TTC549 (cell line): Measurements from ENCODE around the gene SCN8A.
"Not testable (repeated sequence)": the region's sequence is repeated elsewhere in the genome, so short reads cannot be mapped to it uniquely, and the experiment has no call there.

Experiments used
- FAIRE-seq: peaks from 2 replicates; lab custom pipeline; 2012; peaks lifted over from hg19 to GRCh38; lab: Jason Lieb, UNC

The SCN8A gene

GRCh38 chr12:51818086-51818485 is 227.1 kb downstream of the SCN8A start:
- FAIRE-seq: no peak

GRCh38 chr12:51818566-51819300 is 227.7 kb downstream of the SCN8A start:
- no peak for FAIRE-seq

GRCh38 chr12:51819736-51820525 is 228.9 kb downstream of the SCN8A start:
- FAIRE-seq: no peak

- FAIRE-seq: no peak
These were observed 229.8 kb downstream of the SCN8A start for GRCh38 chr12:51820526-51821439.

GRCh38 chr12:51821440-51822260 is 230.6 kb downstream of the SCN8A start:
- no peak for FAIRE-seq

- FAIRE-seq: no peak
These were observed 231.2 kb downstream of the SCN8A start for GRCh38 chr12:51822261-51822616.

- FAIRE-seq: no peak
These were observed 231.9 kb downstream of the SCN8A start for GRCh38 chr12:51822956-51823355.

GRCh38 chr12:51823875-51824565 is 233.0 kb downstream of the SCN8A start:
- peak; percentile 58 for FAIRE-seq

GRCh38 chr12:51825216-51825615 is 234.2 kb downstream of the SCN8A start:
- FAIRE-seq: no peak

GRCh38 chr12:51826881-51827280 is 235.8 kb downstream of the SCN8A start:
- FAIRE-seq: no peak

GRCh38 chr12:51827925-51828818 is 237.1 kb downstream of the SCN8A start:
- no peak for FAIRE-seq

GRCh38 chr12:51829011-51829481 is 238.0 kb downstream of the SCN8A start:
- no peak for FAIRE-seq

- FAIRE-seq: no peak
These were observed 238.6 kb downstream of the SCN8A start for GRCh38 chr12:51829641-51830040.

- not testable (repeated sequence) for FAIRE-seq
These were observed 240.8 kb downstream of the SCN8A start for GRCh38 chr12:51831817-51832216.

- FAIRE-seq: no peak
These were observed 241.5 kb downstream of the SCN8A start for GRCh38 chr12:51832354-51833107.

- no peak for FAIRE-seq
These were observed 242.6 kb downstream of the SCN8A start for GRCh38 chr12:51833448-51834227.

- FAIRE-seq: no peak
These were observed 243.4 kb downstream of the SCN8A start for GRCh38 chr12:51834411-51834810.
